Loucy (cell line): Measurements from ENCODE around the gene UPP1.

Experiments
- H2AFZ ChIP-seq: fragments of 200-600 bp; sonication (generic); 2 replicates; pipeline ENCODE4 v1.6.0; 2016; ENCODE audit warnings: antibody characterized with exemption, mild to moderate bottlenecking, low read length, moderate library complexity
- H3F3A ChIP-seq: fragments of 200-600 bp; 2 replicates; pipeline ENCODE4 v1.6.0; 2016; ENCODE audit warnings: antibody characterized with exemption, low read depth, mild to moderate bottlenecking
- H3K27me3 ChIP-seq: fragments of 200-600 bp; sonication (generic); 2 replicates; pipeline ENCODE4 v1.6.1; 2014; ENCODE audit warnings: low read length, mild to moderate bottlenecking; ENCODE audit not compliant: insufficient read depth, poor library complexity, severe bottlenecking
- H3K36me3 ChIP-seq: fragments of 200-600 bp; sonication (generic); 2 replicates; pipeline ENCODE4 v1.6.1; 2016; ENCODE audit warnings: low read length; ENCODE audit not compliant: insufficient read depth
- H3K4me1 ChIP-seq: fragments of 200-600 bp; sonication (generic); 2 replicates; pipeline ENCODE4 v1.5.1; 2014; ENCODE audit warnings: low read length, mild to moderate bottlenecking; ENCODE audit not compliant: insufficient read depth, poor library complexity, severe bottlenecking
- H3K4me2 ChIP-seq: fragments of 200-600 bp; sonication (generic); 2 replicates; pipeline ENCODE4 v1.6.0; 2014; ENCODE audit warnings: antibody characterized with exemption, low read length, low read depth, mild to moderate bottlenecking; ENCODE audit not compliant: poor library complexity, severe bottlenecking
- H3K4me3 ChIP-seq: fragments of 200-600 bp; sonication (generic); 2 replicates; pipeline ENCODE4 v1.5.1; 2014; ENCODE audit warnings: low read length, mild to moderate bottlenecking, mixed read lengths; ENCODE audit not compliant: poor library complexity, severe bottlenecking
- H3K79me2 ChIP-seq: fragments of 200-600 bp; sonication (generic); 2 replicates; pipeline ENCODE4 v1.6.1; 2014; ENCODE audit warnings: low read length; ENCODE audit not compliant: insufficient read depth
- H3K9ac ChIP-seq: fragments of 200-600 bp; sonication (generic); 2 replicates; pipeline ENCODE4 v1.6.0; 2014; ENCODE audit warnings: mild to moderate bottlenecking, low read depth, low read length, moderate library complexity; ENCODE audit not compliant: poor library complexity, severe bottlenecking
- H3K9me2 ChIP-seq: fragments of 200-600 bp; sonication (generic); replicated peaks from 2 replicates; pipeline ENCODE4 v1.6.1; 2016; ENCODE audit warnings: low read depth, low read length, mixed read lengths
- H3K9me3 ChIP-seq: fragments of 200-600 bp; sonication (generic); 2 replicates; pipeline ENCODE4 v1.6.1; 2014; ENCODE audit warnings: mild to moderate bottlenecking, antibody characterized with exemption, low read length, low read depth; ENCODE audit not compliant: insufficient read depth
- H4K20me1 ChIP-seq: fragments of 200-600 bp; sonication (generic); 2 replicates; pipeline ENCODE4 v1.6.0; 2014; ENCODE audit warnings: antibody characterized with exemption, low read length, mild to moderate bottlenecking; ENCODE audit not compliant: insufficient read depth, poor library complexity, severe bottlenecking
- EZH2phosphoT487 ChIP-seq: fragments of 200-600 bp; IDR thresholded peaks from 2 replicates; pipeline ENCODE4 v1.6.1; 2018; ENCODE audit warnings: antibody characterized with exemption, mild to moderate bottlenecking, moderate library complexity, borderline replicate concordance
- TF ChIP-seq, protein P1 (sequence below): fragments of 200-600 bp; sonication (generic); conservative IDR thresholded peaks from 2 replicates; pipeline ENCODE4 v1.5.1; 2014; ENCODE audit warnings: mild to moderate bottlenecking, antibody characterized with exemption, low read length

Gene UPP1

DNA sequence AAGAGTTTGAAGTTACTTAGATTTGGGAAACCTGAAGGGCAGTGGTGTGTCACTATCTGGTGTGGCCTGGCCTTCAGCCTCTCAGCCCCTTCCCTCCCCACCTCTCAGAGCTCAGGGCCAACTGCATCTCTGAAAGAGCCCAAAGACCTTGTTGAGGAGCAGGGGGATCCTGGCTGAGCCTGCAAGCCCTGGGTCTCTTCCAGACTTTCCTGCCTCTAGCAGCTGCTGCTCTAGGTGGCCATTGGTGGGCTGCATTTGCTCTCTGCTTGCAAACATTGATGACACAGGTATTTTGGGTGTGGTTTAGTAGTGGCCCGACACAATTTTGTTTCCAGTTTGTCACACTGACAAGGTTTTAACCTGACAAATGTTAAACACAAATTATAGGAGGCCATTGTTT, 3.1 kb upstream of the UPP1 start:
- Histone ChIP-seq H3K4me1 (no peaks in the 10 kb centered on the region), H2AFZ (no peak overlapping the region), H3K9ac (no peak overlapping the region)

DNA sequence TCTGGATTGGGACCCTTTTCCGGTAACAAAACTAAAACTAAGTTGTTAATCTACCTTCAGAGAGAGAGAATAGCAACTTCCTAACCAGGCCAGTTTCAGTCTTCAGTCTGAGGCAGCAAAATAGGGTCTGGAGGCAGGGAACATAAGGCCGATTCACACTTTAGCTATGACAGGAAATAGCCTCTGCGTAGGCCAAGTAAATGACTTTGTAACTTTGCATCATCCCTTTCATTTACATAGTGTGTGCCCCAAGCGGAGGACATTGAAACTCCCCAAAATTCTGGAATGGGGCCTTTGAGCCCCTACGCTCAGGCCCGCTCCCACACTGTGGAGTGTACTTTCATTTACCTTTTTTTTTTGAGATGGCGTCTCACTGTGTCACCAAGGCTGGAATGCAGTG, 1.7 kb upstream of the UPP1 start:
- Histone ChIP-seq H3K4me2 (no peak overlapping the region), H3K9ac (no peak overlapping the region), H3K4me3 (no peak overlapping the region), H4K20me1 (no peaks in the 10 kb centered on the region), H3K9me3 (no peaks in the 10 kb centered on the region), H3K79me2 (no peaks in the 10 kb centered on the region), H3K4me1 (no peaks in the 10 kb centered on the region), H3F3A (no peaks in the 10 kb centered on the region), H3K36me3 (no peaks in the 10 kb centered on the region), H2AFZ (no peak overlapping the region), H3K9me2 (no peaks in the 10 kb centered on the region), H3K27me3 (no peaks in the 10 kb centered on the region)
- TF ChIP-seq, protein P1, sequence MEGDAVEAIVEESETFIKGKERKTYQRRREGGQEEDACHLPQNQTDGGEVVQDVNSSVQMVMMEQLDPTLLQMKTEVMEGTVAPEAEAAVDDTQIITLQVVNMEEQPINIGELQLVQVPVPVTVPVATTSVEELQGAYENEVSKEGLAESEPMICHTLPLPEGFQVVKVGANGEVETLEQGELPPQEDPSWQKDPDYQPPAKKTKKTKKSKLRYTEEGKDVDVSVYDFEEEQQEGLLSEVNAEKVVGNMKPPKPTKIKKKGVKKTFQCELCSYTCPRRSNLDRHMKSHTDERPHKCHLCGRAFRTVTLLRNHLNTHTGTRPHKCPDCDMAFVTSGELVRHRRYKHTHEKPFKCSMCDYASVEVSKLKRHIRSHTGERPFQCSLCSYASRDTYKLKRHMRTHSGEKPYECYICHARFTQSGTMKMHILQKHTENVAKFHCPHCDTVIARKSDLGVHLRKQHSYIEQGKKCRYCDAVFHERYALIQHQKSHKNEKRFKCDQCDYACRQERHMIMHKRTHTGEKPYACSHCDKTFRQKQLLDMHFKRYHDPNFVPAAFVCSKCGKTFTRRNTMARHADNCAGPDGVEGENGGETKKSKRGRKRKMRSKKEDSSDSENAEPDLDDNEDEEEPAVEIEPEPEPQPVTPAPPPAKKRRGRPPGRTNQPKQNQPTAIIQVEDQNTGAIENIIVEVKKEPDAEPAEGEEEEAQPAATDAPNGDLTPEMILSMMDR, result no peak
- TF ChIP-seq EZH2phosphoT487, result no peak

More for the DNA sequence above, 3.1 kb upstream of the UPP1 start:
- Histone ChIP-seq H3K36me3 (no peaks in the 10 kb centered on the region), H3K9me2 (no peaks in the 10 kb centered on the region), H3K9me3 (no peaks in the 10 kb centered on the region), H3K79me2 (no peaks in the 10 kb centered on the region), H3K4me3 (no peak overlapping the region), H3F3A (no peaks in the 10 kb centered on the region), H3K27me3 (no peaks in the 10 kb centered on the region), H3K4me2 (no peak overlapping the region), H4K20me1 (no peaks in the 10 kb centered on the region)
- TF ChIP-seq EZH2phosphoT487, result no peak
- TF ChIP-seq, protein P1, result no peak

DNA sequence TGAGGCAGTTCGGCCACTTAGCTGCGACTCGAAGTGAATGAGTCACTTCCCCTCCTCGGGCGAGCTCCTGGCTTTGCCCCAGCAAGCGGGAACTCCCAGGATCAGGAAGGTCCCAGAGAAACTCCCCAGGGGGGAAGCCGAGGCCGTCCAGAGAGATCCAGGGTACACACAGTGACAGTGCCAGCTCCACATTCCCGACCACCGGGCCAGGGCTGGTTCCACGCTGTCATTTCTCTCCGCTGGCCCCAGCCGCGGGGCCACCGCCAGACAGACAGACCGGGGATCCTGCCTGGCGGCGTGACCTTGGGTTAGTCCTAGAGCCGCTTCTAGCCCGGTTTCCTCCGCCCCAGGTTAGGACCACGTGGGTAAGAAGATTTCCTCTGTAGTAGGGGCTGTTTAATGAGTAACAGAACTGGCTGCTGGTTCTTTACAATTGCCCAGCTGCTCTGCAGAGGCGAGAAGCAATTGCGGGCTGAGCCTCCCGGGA, 463 bp upstream of the UPP1 start:
- no peaks in the 10 kb centered on the region for H3K9me3 ChIP-seq
- H3K4me1 ChIP-seq, result no peaks in the 10 kb centered on the region
- H3K9ac ChIP-seq, result no peak overlapping the region
- H3K4me2 ChIP-seq, result no peak overlapping the region
- no peak overlapping the region for H2AFZ ChIP-seq
- TF ChIP-seq EZH2phosphoT487, result no peak
- TF ChIP-seq, protein P1, result no peak
- no peaks in the 10 kb centered on the region for H3K9me2 ChIP-seq
- H4K20me1 ChIP-seq, result no peaks in the 10 kb centered on the region
- no peaks in the 10 kb centered on the region for H3F3A ChIP-seq
- no peak overlapping the region for H3K4me3 ChIP-seq
- H3K36me3 ChIP-seq, result no peaks in the 10 kb centered on the region
- no peaks in the 10 kb centered on the region for H3K79me2 ChIP-seq
- no peaks in the 10 kb centered on the region for H3K27me3 ChIP-seq
